PC-9 (cell line): ENCODE results near the gene SHROOM3.

ENCODE experiments used
- CTCF ChIP-seq: fragments of 200-600 bp; sonication (generic); conservative IDR thresholded peaks from 2 replicates; pipeline ENCODE4 v1.6.1; 2017; ENCODE audit warnings: mixed run types, antibody characterized with exemption, mild to moderate bottlenecking, moderate library complexity
- EZH2 ChIP-seq: fragments of 200-600 bp; sonication (generic); IDR thresholded peaks from 2 replicates; pipeline ENCODE4 v1.8.0; 2017; ENCODE audit warnings: antibody characterized with exemption, low read depth

- TF ChIP-seq CTCF (no peak), EZH2 (no peak)
Observed at GRCh38 chr4:76569225-76569624, 134.2 kb downstream of the SHROOM3 start.
